BLaER1 (cell line): Measurements from ENCODE around the gene PTPRN2.
A peak's percentile ranks its signal among the peaks of the same experiment; 100 is the strongest.

Experiments used
- H3K27ac ChIP-seq: shearing (Covaris generic); formaldehyde crosslinking; 2 replicates; pipeline ENCODE4 v1.8.1; 2022
- H3K27me3 ChIP-seq: shearing (Covaris generic); formaldehyde crosslinking; 2 replicates; pipeline ENCODE4 v1.8.1; 2022
- H3K36me3 ChIP-seq: shearing (Covaris generic); formaldehyde crosslinking; 2 replicates; pipeline ENCODE4 v1.8.1; 2022
- H3K4me1 ChIP-seq: shearing (Covaris generic); formaldehyde crosslinking; 2 replicates; pipeline ENCODE4 v1.8.1; 2022
- H3K4me2 ChIP-seq: shearing (Covaris generic); formaldehyde crosslinking; 2 replicates; pipeline ENCODE4 v1.8.1; 2022
- H3K4me3 ChIP-seq: shearing (Covaris generic); formaldehyde crosslinking; 2 replicates; pipeline ENCODE4 v1.8.1; 2022
- H3K9ac ChIP-seq: shearing (Covaris generic); formaldehyde crosslinking; 2 replicates; pipeline ENCODE4 v1.8.1; 2022
- H3K9me3 ChIP-seq: shearing (Covaris generic); formaldehyde crosslinking; 2 replicates; pipeline ENCODE4 v1.8.1; 2022
- H4K20me1 ChIP-seq: shearing (Covaris generic); formaldehyde crosslinking; 2 replicates; pipeline ENCODE4 v1.8.1; 2022
- Cebpa-rat ChIP-seq: shearing (Covaris generic); IDR thresholded peaks from 2 replicates; pipeline ENCODE4 v1.8.1; 2022

PTPRN2 gene

GRCh38 chr7:157768198-157768597 lies 819.4 kb downstream of the PTPRN2 start:
- Histone ChIP-seq H3K27me3 (no peaks in the 10 kb centered on the region), H3K4me3 (no peak overlapping the region), H3K4me2 (no peak overlapping the region), H3K27ac (no peak overlapping the region), H3K9me3 (peaks cover 16% of the 10 kb centered on the region), H3K4me1 (no peaks in the 10 kb centered on the region), H3K36me3 (no peaks in the 10 kb centered on the region), H4K20me1 (no peaks in the 10 kb centered on the region), H3K9ac (no peak overlapping the region)
- TF ChIP-seq Cebpa-rat = no peak

- Histone ChIP-seq H3K4me2 (no peak overlapping the region), H3K36me3 (no peaks in the 10 kb centered on the region), H3K27me3 (no peaks in the 10 kb centered on the region), H4K20me1 (no peaks in the 10 kb centered on the region), H3K9ac (no peak overlapping the region), H3K4me1 (no peaks in the 10 kb centered on the region), H3K9me3 (peaks cover 20% of the 10 kb centered on the region), H3K4me3 (no peak overlapping the region), H3K27ac (no peak overlapping the region)
- TF ChIP-seq Cebpa-rat = no peak
Observed at GRCh38 chr7:157767506-157768197, 820.0 kb downstream of the PTPRN2 start.

DNA sequence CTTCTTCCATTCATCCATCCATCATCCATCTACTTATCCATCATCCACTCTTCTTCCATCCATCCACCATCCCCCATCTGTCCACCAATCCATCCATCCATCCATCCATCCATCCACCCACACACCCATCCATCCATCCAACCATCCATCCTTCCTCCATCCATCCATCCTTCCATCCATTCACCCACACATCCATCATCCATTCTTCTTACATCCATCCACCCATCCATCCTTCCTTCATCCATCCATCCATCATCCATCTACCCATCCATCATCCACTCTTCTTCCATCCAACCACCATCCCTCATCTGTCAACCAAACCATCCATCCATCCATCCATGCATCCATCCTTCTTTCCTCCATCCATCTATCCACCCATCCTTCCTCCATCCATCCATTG lies 821.5 kb downstream of the PTPRN2 start:
- Histone ChIP-seq H3K4me3 (no peak overlapping the region), H3K27me3 (no peaks in the 10 kb centered on the region), H3K9ac (no peak overlapping the region), H3K9me3 (peaks cover 14% of the 10 kb centered on the region), H3K36me3 (no peaks in the 10 kb centered on the region), H3K27ac (no peak overlapping the region), H3K4me2 (no peak overlapping the region), H4K20me1 (no peaks in the 10 kb centered on the region), H3K4me1 (no peaks in the 10 kb centered on the region)
- TF ChIP-seq Cebpa-rat = no peak

GRCh38 chr7:157764946-157765537 lies 822.6 kb downstream of the PTPRN2 start:
- H3K9me3 ChIP-seq = peaks cover 9% of the 10 kb centered on the region
- no peaks in the 10 kb centered on the region for H4K20me1 ChIP-seq
- H3K27me3 ChIP-seq = no peaks in the 10 kb centered on the region
- no peak for TF ChIP-seq Cebpa-rat
- no peak overlapping the region for H3K27ac ChIP-seq
- no peak overlapping the region for H3K4me2 ChIP-seq
- H3K9ac ChIP-seq = no peak overlapping the region
- H3K4me3 ChIP-seq = no peak overlapping the region
- H3K36me3 ChIP-seq = no peaks in the 10 kb centered on the region
- H3K4me1 ChIP-seq = peaks cover 5% of the 10 kb centered on the region

- Histone ChIP-seq H3K27me3 (no peaks in the 10 kb centered on the region), H3K4me2 (no peak overlapping the region), H3K36me3 (no peaks in the 10 kb centered on the region), H3K4me1 (peaks cover 9% of the 10 kb centered on the region), H4K20me1 (no peaks in the 10 kb centered on the region), H3K9me3 (peaks cover 9% of the 10 kb centered on the region), H3K4me3 (no peak overlapping the region), H3K9ac (no peak overlapping the region), H3K27ac (no peak overlapping the region)
- TF ChIP-seq Cebpa-rat = no peak
Observed at GRCh38 chr7:157764193-157764592, 823.4 kb downstream of the PTPRN2 start.

- TF ChIP-seq Cebpa-rat = no peak
- Histone ChIP-seq H3K4me2 (no peak overlapping the region), H4K20me1 (no peaks in the 10 kb centered on the region), H3K4me3 (no peak overlapping the region), H3K27ac (no peak overlapping the region), H3K9me3 (peaks cover 9% of the 10 kb centered on the region), H3K9ac (no peak overlapping the region), H3K27me3 (no peaks in the 10 kb centered on the region), H3K4me1 (peaks cover 9% of the 10 kb centered on the region), H3K36me3 (no peaks in the 10 kb centered on the region)
Observed at GRCh38 chr7:157763279-157764000, 824.2 kb downstream of the PTPRN2 start.

DNA sequence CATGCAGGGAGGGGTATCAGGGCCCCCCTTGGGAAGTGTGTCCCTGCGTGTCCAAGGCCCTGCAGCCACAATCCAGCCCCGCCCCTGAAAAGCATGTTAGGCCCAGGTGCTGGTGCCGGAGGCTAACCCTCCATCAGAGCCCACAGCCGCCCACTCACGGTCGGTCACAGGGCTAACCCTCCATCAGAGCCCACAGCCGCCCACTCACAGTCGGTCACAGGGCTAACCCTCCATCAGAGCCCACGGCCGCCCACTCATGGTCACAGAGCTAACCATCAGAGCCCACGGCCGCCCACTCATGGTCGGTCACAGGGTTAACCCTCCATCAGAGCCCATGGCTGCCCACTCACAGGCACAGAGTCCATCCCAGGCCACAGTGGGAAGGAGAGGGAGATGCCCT lies 824.8 kb downstream of the PTPRN2 start:
- TF ChIP-seq Cebpa-rat = no peak
- Histone ChIP-seq H3K4me1 (peaks cover 9% of the 10 kb centered on the region), H3K4me2 (no peak overlapping the region), H3K9me3 (peaks cover 9% of the 10 kb centered on the region), H3K9ac (no peak overlapping the region), H3K36me3 (no peaks in the 10 kb centered on the region), H3K27me3 (no peaks in the 10 kb centered on the region), H3K4me3 (no peak overlapping the region), H3K27ac (no peak overlapping the region), H4K20me1 (no peaks in the 10 kb centered on the region)

DNA sequence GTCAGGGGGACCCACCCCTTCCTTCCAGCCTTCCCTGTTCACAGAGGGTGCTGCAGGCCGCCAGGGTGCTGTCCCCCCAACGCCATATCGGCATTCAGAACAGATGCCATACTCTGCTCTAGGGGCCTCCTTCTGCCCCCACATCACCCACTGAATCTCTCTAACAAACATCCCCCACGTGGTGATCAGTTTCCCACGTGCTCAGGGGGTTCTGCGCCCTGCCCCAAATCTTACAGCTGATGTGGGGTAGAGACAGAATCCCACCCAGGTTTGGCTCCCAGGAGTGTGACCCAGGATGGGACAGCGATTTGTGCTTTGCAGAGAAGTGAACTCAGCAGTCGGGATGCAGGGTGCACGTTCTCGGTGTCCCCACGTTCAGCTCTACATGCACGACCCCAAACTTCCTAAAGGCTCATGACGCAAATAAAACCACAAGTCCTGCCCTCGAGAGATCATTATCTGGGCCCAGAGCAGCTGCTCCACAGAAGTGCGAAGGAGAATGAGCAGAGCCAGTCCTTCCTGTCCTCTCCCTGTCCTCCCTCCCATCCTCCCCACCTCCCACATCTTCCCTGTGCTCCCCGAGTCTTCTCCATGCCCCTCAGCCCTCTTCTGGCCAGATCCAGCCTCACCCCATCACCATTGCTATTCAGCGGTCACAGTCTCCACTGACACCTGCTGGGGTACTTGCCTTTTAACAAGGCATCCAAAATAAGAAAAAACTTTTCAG lies 827.5 kb downstream of the PTPRN2 start:
- TF ChIP-seq Cebpa-rat = no peak
- Histone ChIP-seq H3K9ac (no peak overlapping the region), H3K9me3 (peaks cover 9% of the 10 kb centered on the region; the same call in 1 of the 2 replicates), H3K4me3 (no peak overlapping the region), H4K20me1 (no peaks in the 10 kb centered on the region), H3K4me1 (peaks cover 9% of the 10 kb centered on the region), H3K27ac (no peak overlapping the region), H3K27me3 (no peaks in the 10 kb centered on the region), H3K4me2 (peak overlapping the region; percentile 59), H3K36me3 (no peaks in the 10 kb centered on the region)

DNA sequence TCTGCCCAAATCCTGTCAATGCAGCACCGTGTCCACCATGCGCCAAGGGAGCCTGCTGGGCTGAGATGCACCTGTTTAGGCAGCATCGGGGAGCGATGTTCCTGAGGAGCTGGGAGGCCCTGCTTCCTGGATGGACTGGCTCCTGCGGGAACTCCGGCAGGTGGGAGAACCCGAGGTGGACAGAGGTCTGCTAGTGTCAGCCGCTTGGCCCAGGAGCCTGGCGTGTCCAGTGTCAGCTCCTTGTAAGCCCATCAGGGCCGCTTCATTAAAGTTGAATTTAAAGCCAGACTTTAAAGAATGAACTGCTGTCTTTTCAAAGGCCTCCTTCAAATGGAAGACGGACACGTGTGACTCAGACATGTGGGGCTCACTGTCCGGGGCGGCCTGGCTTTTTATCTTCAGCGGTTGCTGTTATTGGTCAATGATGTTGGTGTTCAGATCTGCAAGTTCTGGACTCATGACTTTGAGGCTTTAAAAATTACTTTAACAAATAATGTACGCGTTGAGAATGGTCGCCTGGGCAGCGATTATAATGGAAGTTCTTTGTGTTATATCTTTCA lies 828.3 kb downstream of the PTPRN2 start:
- peaks cover 9% of the 10 kb centered on the region for H3K4me1 ChIP-seq
- no peaks in the 10 kb centered on the region for H3K36me3 ChIP-seq
- no peak overlapping the region for H3K4me2 ChIP-seq
- H3K27ac ChIP-seq = no peak overlapping the region
- H3K4me3 ChIP-seq = no peak overlapping the region
- no peak for TF ChIP-seq Cebpa-rat
- H4K20me1 ChIP-seq = no peaks in the 10 kb centered on the region
- H3K27me3 ChIP-seq = no peaks in the 10 kb centered on the region
- H3K9ac ChIP-seq = no peak overlapping the region
- H3K9me3 ChIP-seq = peaks cover 8% of the 10 kb centered on the region; the same call in 1 of the 2 replicates
